ENCODE measurements around the gene SLCO3A1. TPM values are rescaled to one million over a fixed set of nuclear protein-coding genes. Genes with fewer than 3 reads are reported as not detected.

The SLCO3A1 gene
- total RNA-seq, 1 donor: 5.4 TPM

DNA sequence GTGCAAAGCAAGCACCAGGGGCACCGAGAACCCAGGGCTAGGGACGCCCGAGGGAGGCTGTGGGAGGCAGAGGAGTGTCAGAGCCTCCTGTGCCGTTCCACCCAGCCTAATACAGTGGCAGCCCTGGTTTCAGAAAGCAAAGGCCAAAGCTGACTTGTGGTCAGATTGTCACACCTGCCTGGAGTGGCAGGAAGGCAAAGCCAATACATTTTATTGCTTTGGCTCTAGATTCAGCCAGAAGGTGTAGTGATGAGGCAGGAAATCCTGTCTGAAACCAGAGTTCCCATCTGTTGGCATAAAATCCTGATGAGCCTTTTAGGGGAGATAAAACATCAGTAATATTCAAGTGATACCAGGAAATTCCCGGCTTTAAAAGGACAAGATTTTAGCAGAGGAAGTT lies 168.3 kb downstream of the SLCO3A1 start:
- Histone ChIP-seq H3K79me2 (ENCODE audit: insufficient read depth, low read length) (no peaks in the 10 kb centered on the region), H3K9me3 (ENCODE audit: low read depth, low read length) (no peaks in the 10 kb centered on the region), H3K4me2 (ENCODE audit: insufficient read depth, low read length) (no peak overlapping the region), H3K4me3 (ENCODE audit: insufficient read depth, low read length) (no peak overlapping the region), H3K36me3 (ENCODE audit: insufficient read depth, low read length) (no peaks in the 10 kb centered on the region), H3K27me3 (ENCODE audit: insufficient read depth, low read length) (no peaks in the 10 kb centered on the region), H3K27ac (ENCODE audit: low read depth, low read length) (no peak overlapping the region), H2AFZ (ENCODE audit: low read length) (no peak overlapping the region), H3K4me1 (ENCODE audit: insufficient read depth, low read length) (peaks cover 6% of the 10 kb centered on the region), H4K20me1 (ENCODE audit: insufficient read depth, low read length) (peaks cover 11% of the 10 kb centered on the region)
- DNase-seq (ENCODE audit: insufficient read length, low spot score, missing footprints): no peak
- TF ChIP-seq, protein P1, sequence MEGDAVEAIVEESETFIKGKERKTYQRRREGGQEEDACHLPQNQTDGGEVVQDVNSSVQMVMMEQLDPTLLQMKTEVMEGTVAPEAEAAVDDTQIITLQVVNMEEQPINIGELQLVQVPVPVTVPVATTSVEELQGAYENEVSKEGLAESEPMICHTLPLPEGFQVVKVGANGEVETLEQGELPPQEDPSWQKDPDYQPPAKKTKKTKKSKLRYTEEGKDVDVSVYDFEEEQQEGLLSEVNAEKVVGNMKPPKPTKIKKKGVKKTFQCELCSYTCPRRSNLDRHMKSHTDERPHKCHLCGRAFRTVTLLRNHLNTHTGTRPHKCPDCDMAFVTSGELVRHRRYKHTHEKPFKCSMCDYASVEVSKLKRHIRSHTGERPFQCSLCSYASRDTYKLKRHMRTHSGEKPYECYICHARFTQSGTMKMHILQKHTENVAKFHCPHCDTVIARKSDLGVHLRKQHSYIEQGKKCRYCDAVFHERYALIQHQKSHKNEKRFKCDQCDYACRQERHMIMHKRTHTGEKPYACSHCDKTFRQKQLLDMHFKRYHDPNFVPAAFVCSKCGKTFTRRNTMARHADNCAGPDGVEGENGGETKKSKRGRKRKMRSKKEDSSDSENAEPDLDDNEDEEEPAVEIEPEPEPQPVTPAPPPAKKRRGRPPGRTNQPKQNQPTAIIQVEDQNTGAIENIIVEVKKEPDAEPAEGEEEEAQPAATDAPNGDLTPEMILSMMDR (IDR thresholded peaks at IDR 0.05; ENCODE audit: extremely low read depth, low read depth, low read length): no peak

DNA sequence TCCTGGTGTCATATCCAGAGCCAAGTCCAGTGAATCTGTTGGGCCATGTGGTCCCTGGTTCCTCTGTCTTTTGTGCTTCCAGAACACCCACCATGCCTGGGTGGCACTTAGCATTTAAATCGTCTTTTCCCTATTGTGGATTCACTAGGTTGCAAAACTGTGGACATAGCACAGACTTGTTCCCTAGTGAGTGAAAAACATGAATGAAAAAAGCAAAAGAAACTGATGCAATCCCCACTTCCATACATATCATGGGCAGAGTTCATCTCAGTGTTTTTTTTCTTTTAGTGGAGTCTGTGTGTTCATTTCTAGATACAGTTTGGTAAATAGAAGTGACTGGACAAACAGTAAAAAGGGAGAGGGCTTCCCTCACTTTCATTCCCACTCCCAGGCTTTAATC lies 170.5 kb downstream of the SLCO3A1 start:
- no peak overlapping the region for H3K27ac ChIP-seq (ENCODE audit: low read depth, low read length)
- H3K27me3 ChIP-seq (ENCODE audit: insufficient read depth, low read length): no peaks in the 10 kb centered on the region
- TF ChIP-seq, protein P1 (IDR thresholded peaks at IDR 0.05; ENCODE audit: extremely low read depth, low read depth, low read length): no peak
- H3K4me3 ChIP-seq (ENCODE audit: insufficient read depth, low read length): no peak overlapping the region
- no peak overlapping the region for H2AFZ ChIP-seq (ENCODE audit: low read length)
- no peaks in the 10 kb centered on the region for H3K36me3 ChIP-seq (ENCODE audit: insufficient read depth, low read length)
- H3K4me2 ChIP-seq (ENCODE audit: insufficient read depth, low read length): no peak overlapping the region
- no peak for DNase-seq (ENCODE audit: insufficient read length, low spot score, missing footprints)
- peaks cover 13% of the 10 kb centered on the region for H4K20me1 ChIP-seq (ENCODE audit: insufficient read depth, low read length)
- H3K9me3 ChIP-seq (ENCODE audit: low read depth, low read length): no peaks in the 10 kb centered on the region
- H3K4me1 ChIP-seq (ENCODE audit: insufficient read depth, low read length): peaks cover 6% of the 10 kb centered on the region
- H3K79me2 ChIP-seq (ENCODE audit: insufficient read depth, low read length): no peaks in the 10 kb centered on the region

DNA sequence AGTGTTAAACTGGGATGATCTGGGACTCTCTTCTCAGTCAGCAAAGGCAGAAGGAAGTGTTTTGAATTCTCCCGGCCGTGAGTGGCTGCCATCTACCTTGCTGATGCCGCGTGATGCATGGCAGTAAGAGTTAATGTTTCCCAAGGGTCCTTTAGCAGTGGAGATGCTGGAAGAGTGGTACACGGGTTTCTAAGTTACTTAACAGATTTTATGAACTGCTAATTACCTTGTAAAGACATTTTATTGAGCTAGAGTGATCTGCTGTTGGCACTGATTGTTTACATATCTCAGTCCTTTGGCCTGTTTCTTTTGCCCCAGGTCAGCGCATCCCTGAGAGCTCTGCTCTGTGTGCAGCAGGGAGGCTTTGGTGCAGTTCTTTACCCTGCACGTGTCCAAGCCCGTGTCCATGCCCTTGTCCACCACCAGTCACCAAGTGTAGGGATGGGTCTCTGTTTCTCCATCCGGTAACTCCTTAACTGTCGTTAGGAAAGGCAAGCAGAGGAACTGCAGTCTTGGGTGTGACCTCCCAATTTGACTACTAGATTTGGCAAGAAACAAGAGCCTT lies 172.3 kb downstream of the SLCO3A1 start:
- H3K4me3 ChIP-seq (ENCODE audit: insufficient read depth, low read length): no peak overlapping the region
- H2AFZ ChIP-seq (ENCODE audit: low read length): no peak overlapping the region
- no peak for DNase-seq (ENCODE audit: insufficient read length, low spot score, missing footprints)
- H3K4me1 ChIP-seq (ENCODE audit: insufficient read depth, low read length): peaks cover 3% of the 10 kb centered on the region
- H3K4me2 ChIP-seq (ENCODE audit: insufficient read depth, low read length): no peak overlapping the region
- H3K27me3 ChIP-seq (ENCODE audit: insufficient read depth, low read length): no peaks in the 10 kb centered on the region
- H4K20me1 ChIP-seq (ENCODE audit: insufficient read depth, low read length): peaks cover 11% of the 10 kb centered on the region
- H3K36me3 ChIP-seq (ENCODE audit: insufficient read depth, low read length): no peaks in the 10 kb centered on the region
- no peak overlapping the region for H3K27ac ChIP-seq (ENCODE audit: low read depth, low read length)
- TF ChIP-seq, protein P1 (IDR thresholded peaks at IDR 0.05; ENCODE audit: extremely low read depth, low read depth, low read length): no peak
- no peaks in the 10 kb centered on the region for H3K9me3 ChIP-seq (ENCODE audit: low read depth, low read length)
- H3K79me2 ChIP-seq (ENCODE audit: insufficient read depth, low read length): no peaks in the 10 kb centered on the region

DNA sequence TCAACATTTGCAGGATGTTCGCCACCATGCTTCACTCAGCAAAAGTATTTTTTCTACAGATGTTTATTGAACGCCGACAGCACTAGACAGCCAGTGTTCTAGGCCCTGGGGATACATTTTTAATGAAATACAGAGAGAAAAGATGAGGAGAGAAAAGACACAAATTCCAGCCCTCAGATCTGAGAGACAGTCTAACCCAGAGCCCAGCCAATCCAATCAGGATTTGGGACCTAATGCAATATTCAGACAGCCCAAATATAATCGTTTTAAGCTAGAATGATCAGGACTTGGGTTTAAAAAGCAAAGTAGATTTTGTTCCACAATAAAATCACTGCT lies 174.8 kb downstream of the SLCO3A1 start:
- no peak overlapping the region for H3K27ac ChIP-seq (ENCODE audit: low read depth, low read length)
- H3K27me3 ChIP-seq (ENCODE audit: insufficient read depth, low read length): no peaks in the 10 kb centered on the region
- H3K4me2 ChIP-seq (ENCODE audit: insufficient read depth, low read length): no peak overlapping the region
- no peak for DNase-seq (ENCODE audit: insufficient read length, low spot score, missing footprints)
- H3K36me3 ChIP-seq (ENCODE audit: insufficient read depth, low read length): no peaks in the 10 kb centered on the region
- H2AFZ ChIP-seq (ENCODE audit: low read length): no peak overlapping the region
- no peaks in the 10 kb centered on the region for H3K79me2 ChIP-seq (ENCODE audit: insufficient read depth, low read length)
- peaks cover 9% of the 10 kb centered on the region for H4K20me1 ChIP-seq (ENCODE audit: insufficient read depth, low read length)
- no peaks in the 10 kb centered on the region for H3K4me1 ChIP-seq (ENCODE audit: insufficient read depth, low read length)
- H3K9me3 ChIP-seq (ENCODE audit: low read depth, low read length): no peaks in the 10 kb centered on the region
- H3K4me3 ChIP-seq (ENCODE audit: insufficient read depth, low read length): no peak overlapping the region
- TF ChIP-seq, protein P1 (IDR thresholded peaks at IDR 0.05; ENCODE audit: extremely low read depth, low read depth, low read length): no peak
